Lung (tissue), 12 donors: Measurements from ENCODE around the gene RIOK3. TPM values are rescaled to one million over a fixed set of nuclear protein-coding genes. Genes with fewer than 3 reads are reported as not detected.
"Not testable (repeated sequence)": the region's sequence is repeated elsewhere in the genome, so short reads cannot be mapped to it uniquely, and the experiment has no call there.

Source experiments
- ATAC-seq: fragments of 200-7000 bp; cut with Tn5 transposase; one replicate; pipeline ENCODE4 v1.9.1; 2020; ENCODE audit warnings: moderate number of reproducible peaks; ENCODE audit not compliant: insufficient read depth, low FRiP score
- DNase-seq, 3 donors: peaks; one replicate each; pipeline ENCODE4 v3.0.0-alpha.2; 2013 to 2017
- H3K27ac ChIP-seq, 2 donors: one replicate each; pipeline ENCODE4 v1.5.1; 2013; ENCODE audit warnings: mild to moderate bottlenecking in 2 of 2, moderate library complexity in 2 of 2, control low read depth in 1 of 2, inconsistent platforms in 1 of 2, low read depth in 1 of 2, low read length in 1 of 2
- H3K27me3 ChIP-seq, 3 donors: one replicate each; pipeline ENCODE4 v1.5.1; 2013; ENCODE audit warnings: low read length in 2 of 3; ENCODE audit not compliant: control insufficient read depth in 3 of 3, insufficient read depth in 3 of 3
- H3K36me3 ChIP-seq, 4 donors: one replicate each; pipeline ENCODE4 v1.5.1; 2013; ENCODE audit warnings: low read length in 4 of 4, mild to moderate bottlenecking in 1 of 4, moderate library complexity in 1 of 4; ENCODE audit not compliant: control insufficient read depth in 4 of 4, insufficient read depth in 4 of 4
- H3K4me1 ChIP-seq, 5 donors: one replicate each; pipeline ENCODE4 v1.5.1; 2013; ENCODE audit warnings: low read length in 5 of 5, mild to moderate bottlenecking in 2 of 5, moderate library complexity in 1 of 5; ENCODE audit not compliant: control insufficient read depth in 5 of 5, insufficient read depth in 5 of 5
- H3K4me3 ChIP-seq: one replicate; pipeline ENCODE4 v1.5.1; 2013; ENCODE audit warnings: mild to moderate bottlenecking, control low read depth, moderate library complexity
- H3K9ac ChIP-seq, 2 donors: one replicate each; pipeline ENCODE4 v1.5.1; 2013; ENCODE audit warnings: low read length in 2 of 2, control low read depth in 1 of 2; ENCODE audit not compliant: insufficient read depth in 1 of 2
- H3K9me3 ChIP-seq, 4 donors: one replicate each; pipeline ENCODE4 v1.5.1; 2013; ENCODE audit warnings: low read length in 3 of 4, mild to moderate bottlenecking in 1 of 4, moderate library complexity in 1 of 4; ENCODE audit not compliant: control insufficient read depth in 4 of 4, insufficient read depth in 3 of 4
- CTCF ChIP-seq: IDR thresholded peaks from 2 replicates; pipeline ENCODE4 v1.5.1; 2012; ENCODE audit warnings: mild to moderate bottlenecking; ENCODE audit errors: control extremely low read depth, extremely low read depth
- whole genome bisulfite sequencing, 2 donors: extraction: QIAGEN DNeasy Blood & Tissue Kit; methylation state at CpG; one replicate each; pipeline ENCODE4 v1.1.7; 2013; 5-methylcytosine and 5-hydroxymethylcytosine counted together
- polyA plus RNA-seq, 2 donors: library from polyadenylated mRNA; stranded (reverse); fragments of 200-250 nt; gene quantifications; one replicate each; pipeline ENCODE4 v1.2.1, GENCODE V29; 2013
- total RNA-seq, 2 donors: library from RNA; depleted of rRNA in 1 of 2; stranded (reverse); fragments of >200 nt in 1 of 2; gene quantifications; one replicate each; pipeline ENCODE4 v1.2.1, GENCODE V29; 2014 to 2021
- donor health status: control.
- donor health status: control.
- donor health status: Bipolar disorder and iron deficiency.
- donor health status: healthy.
- donor health status: DM: yes; HTN: yes; CAD: no.

Gene RIOK3
- total and polyA plus RNA-seq, 4 donors, result 35.6 to 83.0 (median 54.2) TPM

DNA sequence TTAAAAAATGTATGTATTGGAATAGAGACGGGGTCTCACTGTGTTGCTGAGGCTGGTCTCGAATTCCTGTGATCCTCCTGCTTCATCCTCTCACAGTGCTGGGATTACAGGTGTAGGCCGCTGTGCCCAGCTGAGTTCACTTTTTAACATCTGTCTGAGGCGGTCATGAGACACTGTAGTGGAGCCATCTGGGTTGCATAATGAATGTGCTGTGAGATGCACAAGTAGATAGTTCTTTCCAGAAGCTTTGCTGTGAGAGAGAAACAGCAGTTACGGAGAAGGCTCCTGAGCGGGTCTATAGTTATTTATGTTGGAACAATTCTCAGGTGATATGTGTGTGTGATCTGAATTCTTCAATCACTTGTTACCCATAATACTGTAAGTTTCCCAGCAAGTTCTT lies 53.3 kb downstream of the RIOK3 start:
- H3K27me3 ChIP-seq, result no peaks in the 10 kb centered on the region
- WGBS, 2 donors, result 80 to 96% methylated on average over 6 of the region's 6 CpGs
- peak overlapping the region in 1 of 2 donors; percentile 11 for H3K9ac ChIP-seq
- ATAC-seq, result no peak
- H3K36me3 ChIP-seq, result peaks cover 8 to 20% (median 15%) of the 10 kb centered on the region in 4 donors
- TF ChIP-seq CTCF, result no peak
- no peak overlapping the region for H3K27ac ChIP-seq
- H3K4me3 ChIP-seq, result no peak overlapping the region
- no peak for DNase-seq
- peaks cover 0 to 14% (median 7%) of the 10 kb centered on the region in 5 donors for H3K4me1 ChIP-seq
- H3K9me3 ChIP-seq, result no peaks in the 10 kb centered on the region

DNA sequence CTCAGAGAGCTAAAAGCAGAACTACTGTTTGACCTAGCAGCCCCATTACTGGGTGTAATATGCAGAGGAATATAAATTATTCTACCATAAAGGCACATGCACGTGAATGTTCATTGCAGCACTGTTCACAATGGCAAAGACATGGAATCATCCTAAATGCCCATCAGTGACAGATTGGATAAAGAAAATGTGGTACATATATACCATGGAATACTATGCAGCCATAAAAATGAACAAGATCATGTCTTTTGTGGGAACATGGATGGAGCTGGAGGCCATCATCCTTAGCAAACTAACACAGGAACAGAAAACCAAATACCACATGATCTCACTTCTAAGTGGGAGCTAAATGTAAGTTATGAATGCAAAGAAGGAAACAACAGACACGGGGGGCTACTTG lies 57.8 kb downstream of the RIOK3 start:
- not testable (repeated sequence) for H3K4me1 ChIP-seq, H3K9ac ChIP-seq, ATAC-seq, H3K27me3 ChIP-seq, DNase-seq, H3K9me3 ChIP-seq, H3K4me3 ChIP-seq, H3K27ac ChIP-seq
- 96% methylated on average over 2 of the region's 2 CpGs for WGBS, 2 donors
- H3K36me3 ChIP-seq, result peaks cover 9 to 26% (median 16%) of the 10 kb centered on the region in 4 donors

- not testable (repeated sequence) for DNase-seq, ATAC-seq, H3K4me1 ChIP-seq, H3K27ac ChIP-seq, H3K9me3 ChIP-seq, H3K9ac ChIP-seq, H3K27me3 ChIP-seq, H3K4me3 ChIP-seq
- H3K36me3 ChIP-seq, result peaks cover 7 to 26% (median 13%) of the 10 kb centered on the region in 4 donors
- 68 to 85% methylated on average over 7 of the region's 7 CpGs for WGBS, 2 donors
Observed at GRCh38 chr18:23512216-23512615, 59.1 kb downstream of the RIOK3 start.

DNA sequence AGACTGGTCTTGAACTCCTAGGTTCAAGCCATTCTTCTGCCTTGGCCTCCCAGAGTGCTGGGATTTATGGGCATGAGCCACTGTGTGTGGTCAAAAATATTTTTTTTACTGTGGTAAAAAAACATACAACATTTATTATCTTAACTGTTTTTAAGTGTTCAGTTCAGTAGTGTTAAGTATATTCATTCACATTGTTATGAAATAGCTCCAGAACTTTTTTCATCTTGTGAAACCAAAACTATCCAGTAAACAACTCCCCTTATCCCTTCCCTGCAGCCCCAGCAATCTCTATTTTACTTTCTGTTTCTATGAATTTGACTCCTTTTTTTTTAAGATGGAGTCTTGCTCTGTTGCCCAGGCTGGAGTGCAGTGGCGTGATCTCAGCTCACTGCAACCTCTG lies 59.6 kb downstream of the RIOK3 start:
- peaks cover 7 to 25% (median 11%) of the 10 kb centered on the region in 4 donors for H3K36me3 ChIP-seq
- no peaks in the 10 kb centered on the region for H3K9me3 ChIP-seq
- H3K9ac ChIP-seq, result no peak overlapping the region
- no peak for ATAC-seq
- no peak for TF ChIP-seq CTCF
- H3K27ac ChIP-seq, result no peak overlapping the region
- no peaks in the 10 kb centered on the region for H3K27me3 ChIP-seq
- WGBS, 2 donors, result 88 to 91% methylated on average over 1 of the region's 1 CpG
- no peak for DNase-seq
- no peak overlapping the region for H3K4me3 ChIP-seq
- H3K4me1 ChIP-seq, result no peaks in the 10 kb centered on the region
